HG03439 (cell line): ENCODE measurements around the gene FGFR2.
"Not testable (repeated sequence)": the region's sequence is repeated elsewhere in the genome, so short reads cannot be mapped to it uniquely, and the experiment has no call there.

Experiments
- ATAC-seq: cut with Tn5 transposase; IDR thresholded peaks from one replicate; pipeline ENCODE4 v1.9.1; 2021; ENCODE audit warnings: mild to moderate bottlenecking, moderate library complexity; ENCODE audit not compliant: unreplicated experiment

FGFR2 gene

DNA sequence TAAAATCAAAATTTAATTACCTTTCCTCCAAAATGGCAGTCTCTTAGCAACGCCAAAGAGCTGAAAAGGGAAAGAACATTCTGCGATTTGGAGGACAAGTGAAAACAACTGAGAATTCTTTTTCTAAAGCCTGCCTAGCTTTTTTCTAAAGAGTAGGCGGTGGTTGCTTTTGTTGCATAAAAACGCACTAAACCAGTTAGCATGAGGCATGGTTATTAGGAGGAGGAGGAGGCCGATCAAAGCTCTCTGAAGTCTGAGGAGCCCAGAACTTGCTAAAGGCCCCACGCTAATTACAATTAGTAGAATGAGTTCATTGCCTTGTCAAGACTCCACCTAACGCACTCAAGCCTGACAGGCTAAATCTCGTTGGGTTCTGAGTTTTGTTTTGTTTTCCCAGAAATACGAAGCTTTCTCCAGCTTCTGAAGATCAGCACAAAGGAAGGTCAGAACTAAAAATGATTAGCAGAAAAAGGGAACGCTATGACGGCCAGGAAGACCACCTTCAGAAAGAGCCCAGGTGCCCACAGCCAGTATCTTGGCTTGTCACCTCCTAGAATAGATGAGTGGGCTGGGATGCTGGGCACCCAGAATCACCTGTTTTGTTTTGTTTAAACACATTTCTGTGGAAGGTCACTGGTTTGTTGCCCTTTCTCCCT lies 72.0 kb downstream of the FGFR2 start:
- ATAC-seq = no peak

GRCh38 chr10:121525251-121526134 lies 72.8 kb downstream of the FGFR2 start:
- no peak for ATAC-seq

- no peak for ATAC-seq
These were observed 74.0 kb downstream of the FGFR2 start for GRCh38 chr10:121524157-121524817.

DNA sequence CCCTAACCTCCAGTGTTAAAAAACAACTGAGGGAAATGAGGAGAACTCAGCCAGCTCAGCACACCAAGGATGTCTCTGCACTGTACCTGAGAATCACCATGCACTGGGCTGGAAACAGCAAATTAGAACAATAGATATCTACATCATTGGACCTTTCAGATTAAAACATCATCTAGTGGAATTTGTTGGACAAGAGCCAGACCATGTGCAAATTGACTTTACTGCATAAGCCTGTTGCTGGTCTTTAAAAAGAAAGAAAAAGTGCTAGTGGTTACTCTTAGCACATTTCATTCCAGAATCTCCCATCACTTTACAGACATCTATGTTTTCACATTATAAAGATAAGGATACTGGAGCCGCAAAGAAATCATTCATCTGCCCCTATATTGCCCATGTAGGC lies 75.4 kb downstream of the FGFR2 start:
- ATAC-seq = no peak

DNA sequence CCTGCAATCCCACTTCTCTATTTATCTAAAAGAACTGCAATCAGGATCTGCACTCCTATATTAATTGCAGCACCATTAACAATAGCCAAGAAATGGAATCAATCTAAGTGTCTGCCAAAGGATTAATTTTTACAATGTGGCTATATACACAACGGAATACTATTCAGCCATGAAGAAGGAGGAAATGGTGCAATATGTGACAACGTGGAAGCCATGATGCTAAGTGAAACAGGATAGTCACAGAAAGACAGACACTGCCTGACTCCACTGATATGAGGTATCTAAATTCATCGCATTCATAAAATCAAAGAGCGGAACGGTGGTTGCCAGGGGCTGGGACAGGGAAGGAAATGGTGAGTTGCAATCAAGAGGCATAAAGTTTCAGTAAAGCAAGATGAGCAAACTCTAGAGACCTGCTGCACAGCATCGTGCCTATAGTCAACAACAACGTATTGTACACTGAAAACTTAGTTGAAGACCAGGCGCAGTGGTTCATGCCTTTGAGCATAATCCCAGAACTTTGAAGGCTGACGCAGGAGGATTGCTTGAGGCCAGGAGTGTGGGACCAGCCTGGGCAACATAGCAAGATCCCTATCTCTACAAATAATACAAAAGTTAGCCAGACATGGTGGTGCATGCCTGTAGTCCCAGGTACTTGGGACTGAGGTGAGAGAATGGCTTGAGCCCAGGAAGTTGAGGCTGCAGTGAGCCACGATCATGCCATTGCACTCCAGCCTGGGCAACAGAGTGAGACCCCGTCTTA lies 76.3 kb downstream of the FGFR2 start:
- no peak for ATAC-seq

DNA sequence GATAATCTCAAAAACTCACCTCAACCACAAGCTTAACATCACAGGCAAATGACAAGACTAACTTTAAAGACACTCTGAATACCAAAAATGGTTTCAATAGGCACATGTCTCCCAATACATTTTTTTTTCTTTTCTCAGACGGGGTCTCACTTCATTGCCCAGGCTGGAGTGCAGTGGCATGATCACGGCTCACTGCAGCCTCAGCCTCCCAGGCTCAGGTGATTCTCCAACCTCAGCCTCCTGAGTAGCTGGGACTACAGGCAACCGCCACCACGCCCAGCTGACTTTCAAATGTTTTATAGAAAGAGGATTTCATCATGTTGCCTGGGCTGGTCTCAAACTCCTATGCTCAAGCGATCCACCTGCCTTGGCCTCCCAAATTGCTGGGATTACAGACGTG lies 77.7 kb downstream of the FGFR2 start:
- ATAC-seq = not testable (repeated sequence)

DNA sequence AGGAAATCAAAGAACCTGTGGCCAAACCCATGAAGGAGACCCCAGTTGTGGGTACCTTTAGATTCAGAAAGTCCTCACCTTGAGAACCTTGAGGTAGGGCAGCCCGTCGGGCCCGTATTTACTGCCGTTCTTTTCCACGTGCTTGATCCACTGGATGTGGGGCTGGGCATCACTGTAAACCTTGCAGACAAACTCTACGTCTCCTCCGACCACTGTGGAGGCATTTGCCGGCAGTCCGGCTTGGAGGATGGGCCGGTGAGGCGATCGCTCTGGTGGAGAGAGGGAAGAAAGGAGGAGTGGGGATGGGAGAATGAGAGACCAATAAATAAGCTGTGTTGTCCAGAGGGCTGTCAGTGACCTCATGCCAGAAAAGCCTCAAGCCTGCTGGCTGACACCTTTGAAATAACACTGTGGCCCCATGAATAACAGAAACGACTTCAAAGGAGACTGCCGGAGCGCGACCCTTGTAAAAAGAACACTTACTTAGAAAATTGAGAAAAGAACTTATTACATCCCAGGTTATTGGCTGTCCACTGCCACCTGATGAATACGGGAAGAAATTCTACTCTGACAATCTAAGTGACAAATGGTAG lies 78.2 kb downstream of the FGFR2 start:
- ATAC-seq = no peak

- ATAC-seq = no peak
These were observed 78.8 kb downstream of the FGFR2 start for GRCh38 chr10:121519411-121519810.

DNA sequence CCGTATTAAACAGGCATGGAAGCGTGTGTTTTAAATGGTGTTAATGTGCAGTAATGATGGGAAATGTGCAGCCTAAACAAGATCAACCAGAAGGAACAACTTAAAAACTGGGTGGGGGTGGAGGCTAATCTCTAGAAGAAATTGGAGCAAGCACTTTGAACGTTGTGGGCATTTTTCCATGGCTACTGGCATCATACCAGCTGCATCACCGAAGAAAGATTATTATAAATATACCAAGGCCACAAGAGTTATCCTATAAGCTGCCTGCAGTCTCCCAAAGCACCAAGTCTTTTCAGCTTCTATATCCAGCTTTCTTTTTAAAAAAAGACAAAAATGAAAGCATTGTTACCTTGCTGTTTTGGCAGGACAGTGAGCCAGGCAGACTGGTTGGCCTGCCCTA lies 79.9 kb downstream of the FGFR2 start:
- no peak for ATAC-seq

DNA sequence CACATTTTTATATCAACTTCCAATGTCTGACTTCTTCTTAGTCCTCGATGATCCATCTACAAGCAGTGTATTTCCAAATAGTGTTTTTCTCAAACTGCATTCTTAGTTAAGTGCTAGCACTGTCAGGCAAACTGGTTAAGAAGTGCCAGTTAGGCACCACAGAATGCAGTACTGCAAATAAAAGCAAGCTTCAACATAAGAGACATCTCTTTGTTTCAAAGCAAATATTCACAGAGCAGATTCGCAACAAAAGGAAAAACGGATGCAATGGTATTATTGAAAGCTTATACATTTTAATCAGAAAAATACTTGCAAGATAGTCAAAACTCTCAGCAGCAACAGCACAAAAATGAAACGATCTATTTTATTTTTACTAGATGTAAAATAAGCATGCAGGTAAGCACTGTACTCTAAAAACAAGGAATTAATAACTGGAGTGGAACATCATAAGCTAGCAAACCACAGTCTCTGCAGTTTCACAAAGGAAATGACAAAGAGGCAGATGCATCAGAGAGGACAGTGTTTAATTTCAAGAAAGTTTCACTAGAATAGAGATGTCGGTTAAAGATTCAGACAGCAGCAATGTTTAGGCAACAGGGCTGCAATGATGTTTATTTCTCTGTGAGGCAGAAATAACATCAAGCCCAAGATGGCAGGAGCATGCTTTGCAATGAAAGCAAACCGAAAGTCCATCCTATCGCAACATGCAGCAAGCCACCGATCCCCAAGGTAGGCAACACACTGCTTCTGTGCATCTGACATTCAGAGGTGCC lies 82.0 kb downstream of the FGFR2 start:
- no peak for ATAC-seq

DNA sequence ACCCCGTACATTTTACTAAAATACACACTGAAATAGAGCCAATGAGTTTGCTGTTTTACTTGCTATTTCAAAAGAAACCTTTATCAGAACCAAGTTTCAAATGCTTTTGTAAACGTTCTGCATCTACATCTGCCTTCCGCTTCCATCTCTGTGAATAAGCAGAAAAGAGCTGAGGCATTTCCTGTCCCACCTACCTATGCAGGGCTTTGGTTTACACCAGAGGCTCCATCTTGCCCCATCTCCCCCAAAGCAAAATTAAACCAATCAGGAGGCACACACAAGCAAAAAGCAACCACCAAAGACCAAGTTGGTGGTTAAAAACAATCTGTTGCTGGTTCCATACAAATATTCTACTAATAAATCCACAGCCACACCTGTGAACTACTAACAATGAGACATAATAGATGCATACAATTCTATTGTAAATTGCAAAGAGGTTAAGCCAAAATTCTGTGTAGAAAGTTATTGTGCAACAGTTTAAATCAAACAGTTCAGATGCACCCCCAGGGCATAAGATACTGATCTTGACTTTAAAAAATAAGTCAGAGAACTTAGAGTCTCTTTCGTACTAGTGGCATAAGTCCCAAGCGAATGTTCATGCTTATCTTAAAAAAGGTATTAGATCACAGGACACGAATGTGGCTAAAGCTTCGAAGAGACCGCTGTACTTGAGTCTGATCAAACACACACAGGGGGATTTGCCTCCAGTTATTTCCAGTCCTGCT lies 83.9 kb downstream of the FGFR2 start:
- ATAC-seq = no peak

DNA sequence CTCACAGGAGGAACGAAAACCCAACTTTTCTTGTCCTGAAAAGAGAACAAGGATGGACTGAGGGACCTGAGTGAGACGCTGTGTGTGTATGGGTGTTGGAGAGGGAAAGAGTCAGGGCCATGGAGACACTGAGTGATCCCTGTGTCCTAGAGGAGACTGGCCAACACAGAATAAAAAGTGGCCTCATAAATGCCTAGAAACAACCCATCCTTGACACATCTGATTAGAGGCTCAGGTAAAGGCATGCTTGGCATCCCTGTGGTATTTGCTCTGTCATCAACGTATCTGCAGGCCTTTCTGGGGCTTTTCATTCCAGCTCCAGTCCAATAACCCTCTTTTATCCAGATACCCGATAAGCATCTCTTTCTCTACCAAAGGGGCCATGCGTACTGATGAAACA lies 86.3 kb downstream of the FGFR2 start:
- no peak for ATAC-seq

DNA sequence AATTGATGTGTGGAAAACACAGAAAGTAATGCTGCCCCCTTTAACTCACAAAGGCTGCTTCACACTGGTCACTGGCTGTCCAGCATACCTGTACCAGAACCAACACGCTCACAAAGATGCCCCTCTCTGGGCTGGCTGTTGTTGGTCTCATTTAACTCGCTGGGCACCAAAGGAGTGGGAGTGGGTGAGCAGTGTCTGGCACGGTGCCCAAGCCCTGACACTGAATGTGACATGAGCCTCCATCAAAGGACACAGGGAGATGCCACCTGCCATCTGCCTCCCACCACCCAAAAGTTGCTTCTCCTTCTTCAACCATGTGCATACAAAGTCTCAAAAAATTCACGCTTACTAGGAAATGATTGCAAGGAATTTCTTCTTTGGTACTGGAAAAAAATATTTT lies 86.8 kb downstream of the FGFR2 start:
- no peak for ATAC-seq

- ATAC-seq = no peak
These were observed 88.0 kb downstream of the FGFR2 start for GRCh38 chr10:121510201-121510771.

- ATAC-seq = no peak
These were observed 88.4 kb downstream of the FGFR2 start for GRCh38 chr10:121509796-121510195.

DNA sequence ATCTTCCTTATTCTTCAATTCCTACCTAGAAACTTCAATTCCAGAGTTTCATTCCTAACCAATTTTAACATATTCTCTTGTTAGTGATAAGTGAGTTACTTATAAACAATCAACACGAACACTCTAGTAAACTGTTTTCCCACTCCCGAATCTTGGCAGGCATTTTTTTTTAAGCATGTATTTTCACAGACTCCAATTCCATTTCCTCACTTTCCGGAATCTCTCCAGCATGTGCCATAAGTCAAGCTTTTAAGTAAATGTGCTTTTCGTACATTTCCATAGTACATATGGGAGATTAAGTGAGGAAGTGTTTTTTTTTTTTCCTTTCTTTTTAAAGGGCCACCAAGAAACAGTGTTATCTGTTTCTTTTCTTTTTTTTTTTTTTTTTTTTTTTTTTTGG lies 89.1 kb downstream of the FGFR2 start:
- no peak for ATAC-seq

DNA sequence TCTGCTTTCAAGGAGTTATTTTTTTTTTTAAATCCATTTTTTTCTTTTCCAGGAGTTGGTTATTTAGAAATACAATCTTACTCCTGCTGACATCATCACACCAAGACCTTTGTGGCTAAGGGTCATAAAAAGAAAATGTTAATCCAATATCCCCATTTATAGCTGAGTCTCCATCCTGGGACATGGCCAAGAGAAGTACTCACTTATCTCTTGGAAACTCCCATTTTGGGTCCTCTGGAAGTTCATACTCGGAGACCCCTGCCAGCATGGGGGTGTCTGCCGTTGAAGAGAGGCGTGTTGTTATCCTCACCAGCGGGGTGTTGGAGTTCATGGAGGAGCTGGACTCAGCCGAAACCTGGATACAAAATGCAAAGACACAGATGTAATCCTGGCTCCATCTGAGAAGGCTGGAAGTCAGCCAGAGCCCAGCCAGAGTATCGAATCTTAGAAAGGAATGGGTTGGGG lies 94.6 kb downstream of the FGFR2 start:
- no peak for ATAC-seq

DNA sequence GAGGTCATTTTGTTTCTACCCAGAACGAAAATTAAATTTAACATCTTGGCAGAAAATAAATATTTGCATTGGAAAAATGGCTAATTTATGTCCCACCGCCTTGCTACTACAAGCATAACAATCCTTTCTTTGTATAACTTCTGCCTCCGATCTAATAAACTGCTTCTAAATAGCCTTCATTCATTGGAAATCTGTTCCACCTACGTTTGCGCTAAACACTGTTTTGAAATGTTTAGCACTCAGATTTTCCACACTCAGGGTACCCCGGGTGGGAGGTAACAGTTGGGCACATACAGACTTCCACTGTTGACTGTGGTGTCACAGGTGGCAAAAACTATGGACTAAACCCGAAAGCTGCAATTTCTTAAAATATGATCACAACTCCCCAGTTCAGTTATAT lies 96.4 kb downstream of the FGFR2 start:
- no peak for ATAC-seq
